Stimulated activated CD8-positive, alpha-beta memory T cell treated with anti-CD3 and anti-CD28 coated beads, Interleukin-12 subunit alpha, Interleukin-12 subunit beta, amount 100 ng/mL, for 24 hours (primary cell): Measurements from ENCODE around the gene SEMA7A.
"Not testable (repeated sequence)": the region's sequence is repeated elsewhere in the genome, so short reads cannot be mapped to it uniquely, and the experiment has no call there.

ENCODE experiments used
- DNase-seq: peaks from one replicate; pipeline ENCODE4 v3.0.0-alpha.2; 2020; ENCODE audit errors: extremely low read depth

Gene SEMA7A, protein sequence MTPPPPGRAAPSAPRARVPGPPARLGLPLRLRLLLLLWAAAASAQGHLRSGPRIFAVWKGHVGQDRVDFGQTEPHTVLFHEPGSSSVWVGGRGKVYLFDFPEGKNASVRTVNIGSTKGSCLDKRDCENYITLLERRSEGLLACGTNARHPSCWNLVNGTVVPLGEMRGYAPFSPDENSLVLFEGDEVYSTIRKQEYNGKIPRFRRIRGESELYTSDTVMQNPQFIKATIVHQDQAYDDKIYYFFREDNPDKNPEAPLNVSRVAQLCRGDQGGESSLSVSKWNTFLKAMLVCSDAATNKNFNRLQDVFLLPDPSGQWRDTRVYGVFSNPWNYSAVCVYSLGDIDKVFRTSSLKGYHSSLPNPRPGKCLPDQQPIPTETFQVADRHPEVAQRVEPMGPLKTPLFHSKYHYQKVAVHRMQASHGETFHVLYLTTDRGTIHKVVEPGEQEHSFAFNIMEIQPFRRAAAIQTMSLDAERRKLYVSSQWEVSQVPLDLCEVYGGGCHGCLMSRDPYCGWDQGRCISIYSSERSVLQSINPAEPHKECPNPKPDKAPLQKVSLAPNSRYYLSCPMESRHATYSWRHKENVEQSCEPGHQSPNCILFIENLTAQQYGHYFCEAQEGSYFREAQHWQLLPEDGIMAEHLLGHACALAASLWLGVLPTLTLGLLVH

GRCh38 chr15:74433592-74434262 is at the start of gene SEMA7A:
SEMA7A (minus strand) TSS chr15:74433958; CDS start chr15:74433918, 40 bp downstream.
- DNase-seq, result peak; percentile 58

GRCh38 chr15:74482661-74483060 is 48.9 kb upstream of the SEMA7A start:
- DNase-seq, result no peak

DNA sequence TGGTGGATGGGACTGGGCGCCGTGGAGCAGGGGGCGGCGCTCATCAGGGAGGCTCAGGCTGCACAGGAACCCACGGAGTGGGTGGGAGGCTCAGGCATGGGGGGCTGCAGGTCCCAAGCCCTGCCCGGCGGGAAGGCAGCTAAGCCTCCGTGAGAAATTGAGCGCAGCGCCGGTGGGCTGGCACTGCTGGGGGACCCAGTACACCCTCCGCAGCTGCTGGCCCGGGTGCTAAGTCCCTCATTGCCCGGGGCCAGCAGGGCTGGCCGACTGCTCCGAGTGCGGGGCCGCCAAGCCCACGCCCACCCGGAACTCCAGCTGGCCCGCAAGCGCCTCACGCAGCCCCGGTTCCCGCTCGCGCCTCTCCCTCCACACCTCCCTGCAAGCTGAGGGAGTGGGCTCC is 46.6 kb upstream of the SEMA7A start:
- DNase-seq, result not testable (repeated sequence)

DNA sequence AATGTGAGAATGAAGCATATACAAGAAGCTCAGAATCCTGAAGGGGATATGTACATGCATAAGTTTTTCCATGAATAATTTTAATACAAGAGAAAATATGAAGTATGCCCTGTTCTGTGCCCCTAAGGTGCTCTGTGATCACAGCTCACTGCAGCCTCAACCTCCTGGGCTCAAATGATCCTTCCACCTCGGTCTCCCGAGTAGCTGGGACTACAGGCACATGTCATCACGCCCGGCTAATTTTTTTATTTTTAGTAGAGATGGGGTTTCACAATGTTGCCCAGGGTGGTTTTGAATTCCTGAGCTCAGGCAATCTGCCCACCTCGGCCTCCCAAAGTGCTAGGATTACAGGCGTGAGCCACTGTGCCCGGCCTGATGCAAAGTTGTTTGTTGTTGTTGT is 37.9 kb upstream of the SEMA7A start:
- not testable (repeated sequence) for DNase-seq

DNA sequence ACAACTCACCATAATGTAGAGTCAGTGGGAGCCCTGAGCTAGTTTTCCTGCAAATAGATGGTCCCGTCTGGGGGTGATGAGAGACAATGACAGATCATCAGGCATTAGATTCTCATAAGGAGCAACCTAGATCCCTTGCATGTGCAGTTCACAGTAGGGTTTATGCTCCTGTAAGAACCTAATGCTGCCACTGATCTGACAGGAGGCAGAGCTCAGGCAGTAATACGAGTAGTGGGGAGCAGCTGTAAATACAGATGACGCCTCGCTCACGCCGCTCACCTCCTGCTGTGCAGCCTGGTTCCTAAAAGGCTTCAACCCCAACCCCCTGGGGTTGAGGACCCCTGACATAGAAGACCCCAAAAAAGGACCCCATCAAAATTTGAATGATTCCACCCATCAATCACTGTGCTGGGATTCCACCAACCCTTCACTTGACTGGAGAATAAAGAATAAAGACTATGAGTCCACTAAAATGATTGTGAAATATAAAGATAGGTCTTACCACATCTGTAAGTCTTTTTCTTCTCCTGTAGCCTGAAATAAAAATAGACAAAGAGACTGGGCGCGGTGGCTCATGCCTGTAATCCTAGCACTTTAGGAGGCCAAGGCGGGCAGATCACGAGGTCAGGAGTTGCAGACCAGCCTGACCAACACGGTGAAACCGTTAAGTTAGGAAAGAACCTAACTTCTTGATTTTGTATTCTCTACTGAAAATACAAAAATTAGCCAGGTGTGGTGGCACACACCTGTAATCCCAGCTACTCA is 37.1 kb upstream of the SEMA7A start:
- DNase-seq, result no peak

DNA sequence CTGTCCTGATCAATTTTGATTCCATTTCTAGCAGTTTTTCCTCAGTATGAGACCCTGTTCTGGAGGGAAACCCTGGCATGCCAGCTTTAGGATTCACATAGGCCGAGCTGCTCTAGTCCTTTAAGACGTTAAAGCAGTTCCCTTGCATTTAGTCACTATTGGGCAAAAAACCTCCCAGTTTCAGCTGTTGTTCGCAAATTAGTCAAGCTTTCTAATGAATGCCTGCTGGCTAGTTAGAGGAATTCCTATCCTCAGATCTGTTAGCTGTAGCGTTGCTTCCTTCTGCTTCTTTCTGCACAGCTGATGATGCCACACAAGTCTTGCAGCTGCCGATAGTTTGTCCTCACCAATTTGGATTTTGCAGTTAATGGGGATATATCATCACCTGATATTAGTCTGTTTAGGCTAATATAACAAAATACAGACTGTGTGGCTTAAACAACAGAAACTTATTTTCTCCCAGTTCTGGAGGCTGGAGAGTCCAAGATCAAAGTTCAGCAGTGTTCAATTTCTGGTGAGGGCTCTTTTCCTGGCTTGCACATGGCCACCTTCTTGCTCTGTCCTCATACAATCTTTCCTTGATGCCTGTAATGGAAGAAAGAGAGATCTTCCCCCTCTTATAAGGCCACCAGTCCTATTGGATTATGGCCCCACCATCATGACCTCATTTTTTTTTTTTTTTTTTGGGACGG is 34.7 kb upstream of the SEMA7A start:
- DNase-seq, result no peak

GRCh38 chr15:74466570-74466969 is 32.8 kb upstream of the SEMA7A start:
- DNase-seq, result no peak

DNA sequence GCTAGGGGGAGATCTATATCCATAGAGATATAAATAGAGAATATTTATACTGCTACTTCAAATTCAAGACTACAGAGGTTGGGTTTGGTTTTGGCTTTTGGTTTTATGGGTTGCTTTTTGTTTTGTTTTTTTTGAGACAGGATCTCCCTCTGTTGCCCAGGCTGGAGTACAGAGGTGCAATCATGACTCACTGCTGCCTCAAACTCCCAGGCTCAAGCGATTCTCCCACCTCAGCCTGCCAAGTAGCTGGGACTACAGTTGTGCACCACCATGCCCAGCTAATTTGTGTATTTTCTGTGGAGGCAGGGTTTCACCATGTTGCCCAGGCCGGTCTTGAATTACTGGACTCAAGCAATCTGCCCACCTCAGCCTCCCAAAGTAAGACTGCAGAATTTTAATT is 31.1 kb upstream of the SEMA7A start:
- no peak for DNase-seq

- DNase-seq, result no peak
These were observed 30.5 kb upstream of the SEMA7A start for GRCh38 chr15:74464216-74464615.

DNA sequence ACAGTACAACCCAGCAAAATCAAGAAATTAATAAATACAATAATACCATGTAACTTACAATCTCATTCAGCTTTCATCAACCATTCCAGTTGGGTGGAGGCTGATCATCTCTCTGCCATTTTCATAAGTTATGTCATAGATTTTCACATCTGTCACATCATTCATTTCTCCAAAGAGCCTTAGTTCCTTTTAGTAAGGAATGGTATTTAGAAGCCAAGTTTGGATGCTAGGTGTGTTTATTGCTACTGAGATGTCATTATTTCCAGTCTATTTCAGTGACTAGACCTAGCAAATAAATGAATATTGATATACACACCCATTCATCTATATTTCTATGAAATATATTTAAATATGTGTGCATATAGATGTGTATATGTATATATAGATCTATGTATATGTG is 29.9 kb upstream of the SEMA7A start:
- no peak for DNase-seq

DNA sequence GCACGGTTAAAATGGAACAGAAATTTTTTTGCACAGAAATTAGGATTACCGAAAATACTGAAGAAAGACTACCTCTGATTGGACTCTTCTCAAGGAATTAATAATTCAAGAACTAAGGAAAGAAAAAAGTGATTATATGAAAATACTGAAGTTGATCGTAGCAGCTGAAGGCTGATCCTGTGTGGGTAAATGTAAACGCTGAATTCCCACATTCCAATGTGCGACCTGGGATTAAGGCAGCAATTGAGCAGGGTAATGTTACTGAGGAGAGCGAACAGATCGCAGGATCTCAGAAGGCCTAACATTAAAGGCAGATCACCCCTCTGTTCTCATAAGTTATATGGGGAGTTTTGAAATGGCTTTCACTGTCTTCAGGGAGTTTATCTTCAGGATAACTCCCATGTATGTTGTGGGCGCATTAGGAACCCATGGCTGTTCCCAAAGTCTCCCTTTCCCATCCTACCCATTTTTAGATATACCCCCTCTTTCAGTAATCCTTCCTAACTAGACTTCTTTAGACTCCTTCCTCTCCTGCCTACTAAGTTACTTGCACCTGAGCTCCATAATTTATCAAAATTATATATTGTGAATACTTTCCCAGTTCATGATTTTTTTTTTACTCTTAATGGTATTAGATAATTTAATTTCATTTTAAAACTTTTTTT is 28.2 kb upstream of the SEMA7A start:
- DNase-seq, result no peak

DNA sequence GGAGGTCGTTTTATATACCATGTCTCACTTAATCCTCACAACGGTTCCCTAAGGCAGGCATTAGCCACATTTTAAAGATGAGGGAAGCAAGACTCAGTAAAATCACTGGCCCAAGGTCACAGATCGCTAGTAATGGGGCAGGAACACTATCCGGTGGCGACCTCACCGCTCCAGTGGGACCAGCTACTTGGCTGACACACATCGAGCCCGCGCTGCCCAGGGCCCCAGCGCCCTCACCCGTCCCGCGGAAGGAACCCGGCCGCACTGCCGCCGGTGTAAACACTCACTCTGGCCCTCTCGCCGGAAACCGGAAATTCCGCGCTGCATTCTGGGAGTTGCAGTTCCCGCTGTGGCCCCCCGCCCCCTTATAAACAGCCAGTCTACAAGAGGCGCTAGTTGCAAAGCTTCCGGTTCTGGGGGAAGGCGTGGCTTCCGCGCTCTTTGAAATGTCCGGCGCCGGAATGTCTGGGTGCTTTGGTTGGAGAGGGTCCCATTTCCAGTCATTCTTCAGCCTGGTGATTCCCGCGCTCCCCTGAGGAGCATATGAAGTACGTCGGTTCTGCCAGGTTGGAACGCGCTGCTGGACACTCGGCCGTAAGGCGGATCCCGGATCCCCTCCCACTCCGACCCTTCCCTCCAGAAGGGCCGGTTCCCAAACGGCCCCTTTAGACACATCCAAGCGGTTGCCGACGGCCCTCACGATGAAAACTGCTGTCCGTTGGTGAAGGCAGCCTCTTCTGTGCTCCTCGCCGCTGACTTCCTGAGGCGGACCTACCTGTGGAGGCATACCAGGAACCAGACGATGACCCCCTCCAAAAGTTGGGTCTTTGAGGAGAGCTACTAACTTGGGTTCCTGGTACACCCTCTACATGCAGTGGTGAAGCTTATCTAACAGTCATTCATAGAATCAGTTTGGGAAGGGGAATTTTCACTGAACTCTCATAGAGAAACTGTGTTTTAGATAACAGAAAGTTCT is 27.4 kb upstream of the SEMA7A start, which contains the start of gene UBL7:
Gene UBL7, minus strand, starts transcription at position 290 of the 976 bp plus-strand sequence. CDS start 2,293 bp downstream, outside the sequence.
- DNase-seq, result peak; percentile 95

GRCh38 chr15:74460298-74460697 is 26.5 kb upstream of the SEMA7A start:
- no peak for DNase-seq

DNA sequence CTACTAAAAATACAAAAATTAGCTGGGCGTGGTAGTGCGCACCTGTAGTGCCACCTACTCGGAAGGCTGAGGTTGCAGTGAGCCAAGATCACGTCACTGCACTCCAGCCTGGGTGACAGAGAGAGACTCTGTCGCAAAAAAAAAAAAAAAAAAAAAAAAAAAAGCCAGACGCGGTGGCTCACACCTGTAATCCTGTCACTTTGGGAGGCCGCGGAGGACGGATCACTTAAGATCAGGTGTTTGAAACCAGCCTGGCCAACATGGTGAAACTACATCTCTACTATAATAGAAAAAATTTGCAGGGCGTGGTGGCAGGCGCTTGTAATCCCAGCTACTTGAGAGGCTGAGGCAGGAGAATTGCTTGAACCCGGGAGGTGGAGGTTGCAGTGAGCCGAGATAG is 26.0 kb upstream of the SEMA7A start:
- not testable (repeated sequence) for DNase-seq

- DNase-seq, result no peak
These were observed 24.7 kb upstream of the SEMA7A start for GRCh38 chr15:74458473-74458872.

- not testable (repeated sequence) for DNase-seq
These were observed 23.3 kb upstream of the SEMA7A start for GRCh38 chr15:74457036-74457435.

GRCh38 chr15:74454764-74455500 is 21.2 kb upstream of the SEMA7A start:
- DNase-seq, result no peak

DNA sequence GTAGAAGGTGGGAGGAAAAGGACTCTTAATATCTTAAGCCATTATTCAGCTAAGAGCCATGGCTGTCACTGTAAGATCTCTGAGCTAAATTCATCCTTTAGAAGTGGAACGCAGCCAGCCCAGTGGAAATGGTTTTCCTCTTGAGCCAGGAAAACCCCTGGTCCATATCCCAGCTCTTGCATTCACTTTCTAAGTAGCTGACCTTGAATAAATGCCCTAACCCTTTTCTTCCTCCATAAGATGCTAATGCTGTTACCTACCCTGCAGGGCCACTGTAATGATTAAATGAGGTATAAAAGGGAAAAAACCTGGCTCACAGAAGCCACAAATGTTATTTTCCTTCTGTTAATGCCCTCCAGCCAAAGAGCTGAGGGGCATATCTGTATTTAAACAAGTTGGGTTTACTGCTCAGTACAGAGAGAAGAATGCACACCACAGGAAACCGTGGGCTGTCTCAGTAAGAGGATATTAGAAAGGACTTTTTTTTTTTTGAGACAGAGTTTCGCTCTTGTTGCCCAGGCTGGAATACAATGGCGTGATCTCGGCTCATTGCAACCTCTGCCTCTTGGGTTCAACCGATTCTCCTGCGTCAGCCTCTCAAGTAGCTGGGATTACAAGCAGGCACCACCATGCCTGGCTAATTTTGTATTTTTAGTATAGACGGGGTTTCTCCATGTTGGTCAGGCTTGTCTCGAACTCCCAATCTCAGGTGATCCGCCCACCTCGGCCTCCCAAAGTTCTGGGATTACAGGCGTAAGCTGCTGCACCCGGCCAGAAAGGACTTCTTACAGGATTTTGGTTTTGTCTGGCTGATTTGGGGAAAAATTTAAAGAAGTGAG is 20.4 kb upstream of the SEMA7A start:
- no peak for DNase-seq
